Hematopoietic multipotent progenitor cell (in vitro differentiated cells): ENCODE data around the gene VAT1. TPM values are rescaled to one million over a fixed set of nuclear protein-coding genes. Genes with fewer than 3 reads are reported as not detected.
"Not testable (repeated sequence)": the region's sequence is repeated elsewhere in the genome, so short reads cannot be mapped to it uniquely, and the experiment has no call there.

ENCODE experiments used
- DNase-seq, 3 donors: peaks; one replicate each; pipeline ENCODE4 v3.0.0-alpha.2; 2011 to 2015; ENCODE audit warnings: low read depth in 2 of 3, low spot score in 2 of 3
- total RNA-seq: library from RNA; depleted of rRNA; stranded (reverse); fragments of >200 nt; gene quantifications from one replicate; pipeline ENCODE4 v1.2.3, GENCODE V29; 2012

VAT1 gene
- total RNA-seq, 1 donor, result 116 TPM

DNA sequence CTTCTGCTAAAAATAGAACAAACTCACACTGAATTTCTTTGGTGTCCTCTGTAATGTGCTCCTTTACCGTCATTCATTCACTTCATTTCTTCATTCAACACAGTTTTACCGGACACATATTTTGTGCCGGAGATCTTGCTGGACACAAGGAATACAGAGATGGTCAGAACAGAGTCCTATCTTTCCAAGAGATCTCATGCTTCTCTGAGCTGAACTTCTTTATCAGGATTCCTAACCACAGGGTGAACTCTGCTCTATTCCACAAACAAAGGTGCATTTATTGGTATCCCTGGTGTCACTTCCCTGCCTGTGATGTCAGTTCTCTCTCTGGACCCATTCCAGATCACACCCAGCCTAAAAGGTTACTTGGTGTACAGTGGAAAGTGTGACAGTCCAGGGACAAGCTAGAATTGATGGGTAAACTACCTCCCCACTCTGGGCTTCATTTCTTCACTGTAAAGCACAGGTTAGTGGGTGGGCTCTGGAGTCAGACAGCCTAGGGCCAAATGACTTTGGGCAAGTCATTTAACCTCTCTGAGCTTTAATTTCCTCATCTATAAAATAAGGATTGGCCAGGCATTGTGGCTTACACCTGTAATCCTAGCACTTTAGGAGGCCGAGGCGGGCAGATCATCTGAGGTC is 11.4 kb downstream of the VAT1 start:
- no peak for DNase-seq

DNA sequence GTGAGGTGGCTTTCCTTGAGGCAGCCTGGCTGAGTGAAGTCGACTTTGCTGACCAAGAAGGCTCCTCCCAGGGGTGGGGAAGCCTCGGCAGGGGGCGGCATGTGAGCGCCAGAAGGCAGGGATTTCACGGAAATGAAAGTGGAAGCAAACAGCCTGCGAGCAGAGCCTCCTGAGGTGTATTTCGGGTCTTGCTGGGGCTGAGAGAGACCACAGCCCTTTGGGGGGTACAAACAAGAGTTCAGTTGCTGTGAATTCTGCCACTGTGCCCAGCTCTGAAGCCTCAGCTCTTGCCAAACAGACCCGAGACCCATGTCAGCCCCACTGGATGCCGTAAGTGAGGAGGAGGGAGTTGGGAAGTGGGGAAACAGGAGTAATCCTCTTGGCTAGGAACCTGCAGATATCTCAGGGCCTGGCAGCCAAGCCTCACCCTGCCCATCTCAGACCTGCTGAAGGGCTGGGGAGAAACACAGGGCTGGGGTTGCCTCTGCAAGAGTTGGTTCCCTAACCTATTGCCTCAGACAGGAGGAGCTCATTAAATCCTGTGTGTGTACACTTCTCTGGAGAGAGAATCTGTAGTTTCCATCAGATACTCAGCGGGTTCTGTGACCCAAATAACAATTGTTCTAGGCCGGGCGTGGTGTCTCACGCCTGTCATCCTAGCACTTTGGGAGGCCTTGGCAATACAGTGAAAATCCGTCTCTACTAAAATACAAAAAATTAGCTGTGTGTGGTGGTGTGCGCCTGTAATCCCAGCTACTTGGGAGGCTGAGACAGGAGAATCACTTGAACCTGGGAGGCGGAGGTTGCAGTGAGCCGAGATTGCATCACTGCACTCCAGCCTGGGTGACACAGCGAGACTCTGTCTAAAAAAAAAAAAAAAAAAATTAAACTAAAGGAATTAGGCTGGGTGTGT is 15.3 kb downstream of the VAT1 start, which contains the start of gene IFI35:
IFI35 (plus strand) TSS at position 146 of the 913 bp plus-strand sequence; CDS start at position 310, 164 bp downstream.
- peak; percentile 64 to 89 (median 87) for DNase-seq

DNA sequence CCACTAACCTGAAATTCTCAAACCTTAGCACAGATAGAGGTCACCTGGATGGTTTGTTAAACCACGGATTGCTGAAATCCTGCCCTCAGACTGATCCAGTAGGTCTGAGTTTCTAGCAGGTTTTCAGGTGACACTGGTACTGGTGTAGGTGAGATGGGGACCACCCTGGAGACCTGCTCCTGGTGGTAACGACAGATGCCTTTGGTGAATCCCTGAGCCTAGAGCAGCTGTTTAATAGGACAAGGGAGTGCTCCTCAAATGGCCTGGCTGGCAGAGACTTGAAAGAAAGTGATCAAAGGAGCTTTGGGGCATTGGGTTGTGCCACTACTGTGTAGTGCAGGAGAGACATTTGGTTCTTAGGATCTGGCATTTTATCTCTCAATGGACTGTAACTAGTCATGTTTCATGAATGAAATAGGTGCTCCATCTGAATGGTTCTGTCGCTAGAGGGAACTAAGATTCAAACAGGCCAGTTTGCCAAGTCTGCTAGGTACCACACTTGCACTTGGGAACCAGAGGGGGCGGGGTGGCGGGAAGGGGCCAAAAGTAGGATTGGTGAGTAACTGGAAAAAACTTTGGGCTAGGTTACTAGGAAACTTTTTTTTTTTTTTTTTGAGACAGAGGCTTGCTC is 18.5 kb downstream of the VAT1 start:
- DNase-seq, result no peak

DNA sequence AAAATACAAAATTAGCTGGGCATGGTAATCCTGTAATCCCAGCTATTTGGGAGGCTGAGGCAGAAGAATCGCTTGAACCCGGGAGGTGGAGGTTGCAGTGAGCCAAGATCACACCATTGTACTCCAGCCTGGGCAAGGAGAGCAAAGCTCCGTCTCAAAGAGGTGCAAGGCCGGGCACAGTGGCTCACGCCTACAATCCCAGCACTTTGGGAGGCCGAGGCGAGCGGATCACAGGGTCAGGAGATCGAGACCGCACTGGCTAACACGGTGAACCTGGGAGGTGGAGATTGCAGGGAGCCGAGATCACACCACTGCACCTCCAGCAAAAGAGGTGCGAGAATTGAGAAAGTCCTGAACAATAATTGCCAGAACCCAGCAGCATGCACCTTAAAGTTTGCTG is 21.3 kb downstream of the VAT1 start:
- not testable (repeated sequence) for DNase-seq

DNA sequence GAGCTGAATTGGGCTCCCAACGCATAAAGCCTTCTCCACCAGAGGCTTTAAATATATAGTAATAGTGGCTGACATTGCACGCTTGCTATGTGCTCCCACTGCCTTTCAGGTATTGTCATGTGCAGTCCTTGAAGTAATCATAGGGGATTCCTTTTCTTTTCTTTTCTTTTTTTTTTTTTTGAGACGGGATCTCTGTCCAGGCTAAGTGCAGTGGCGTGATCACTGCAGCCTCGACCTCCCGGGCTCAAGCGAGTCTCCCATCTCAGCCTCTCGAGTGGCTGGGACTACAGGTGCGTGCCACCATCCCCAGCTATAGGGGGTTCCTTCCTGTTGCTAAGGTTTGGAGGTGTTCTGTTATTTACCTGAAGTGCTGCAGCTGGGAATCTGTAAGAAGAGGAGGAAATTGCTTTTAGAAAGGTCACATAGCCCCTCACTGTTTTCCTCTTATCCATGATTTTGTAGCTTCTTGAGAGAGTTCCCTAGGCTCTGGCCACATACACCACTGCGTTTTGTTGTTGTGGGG is 23.1 kb downstream of the VAT1 start:
- DNase-seq, result no peak

DNA sequence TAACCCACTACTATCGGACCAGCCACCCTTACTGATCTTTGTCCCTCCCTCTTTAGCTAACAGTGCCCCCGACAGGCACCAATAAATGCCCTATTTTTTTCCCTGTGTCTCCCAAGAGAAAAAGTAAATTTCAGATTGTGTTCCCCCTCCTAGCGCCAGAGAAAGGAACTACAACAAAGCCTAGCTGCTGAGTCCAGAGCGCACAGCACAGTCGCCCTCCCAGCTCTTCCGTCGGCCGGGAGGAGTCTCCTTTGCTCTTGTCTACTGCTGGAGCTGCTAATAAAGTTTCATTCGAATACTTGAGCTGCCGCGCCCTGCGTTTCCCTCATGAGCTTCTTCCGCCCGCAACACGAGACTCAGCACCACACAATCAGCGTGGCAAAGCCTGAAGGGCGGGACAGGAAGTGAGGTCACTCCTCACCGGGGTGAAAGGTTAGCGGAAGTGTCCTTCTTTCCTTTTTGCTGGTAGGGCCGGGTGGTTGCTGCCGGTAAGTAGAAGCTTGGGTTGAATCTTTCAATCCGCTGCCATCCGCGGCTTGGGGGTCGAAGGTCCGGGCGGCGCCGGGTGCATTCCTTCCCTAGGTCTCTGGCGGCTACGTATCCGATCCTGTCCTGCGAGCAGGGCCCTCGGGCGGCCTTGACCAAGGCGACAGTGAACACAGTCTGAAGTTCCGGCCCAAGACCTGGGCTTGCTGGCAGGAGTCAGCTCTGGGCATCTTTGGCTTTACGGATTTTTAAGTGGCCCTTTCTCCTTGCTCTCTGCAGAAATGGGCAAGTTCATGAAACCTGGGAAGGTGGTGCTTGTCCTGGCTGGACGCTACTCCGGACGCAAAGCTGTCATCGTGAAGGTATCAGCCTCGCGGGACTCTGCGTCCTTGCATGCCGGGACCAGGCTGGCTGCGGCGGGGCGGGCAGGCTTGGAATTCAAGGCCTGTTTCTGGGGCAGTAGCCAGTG is 23.9 kb downstream of the VAT1 start, which contains the start of gene RPL27:
RPL27 (plus strand) TSS at position 436 of the 955 bp plus-strand sequence; CDS start at position 768, 332 bp downstream.
- peak; percentile 93 to 100 (median 100) for DNase-seq

DNA sequence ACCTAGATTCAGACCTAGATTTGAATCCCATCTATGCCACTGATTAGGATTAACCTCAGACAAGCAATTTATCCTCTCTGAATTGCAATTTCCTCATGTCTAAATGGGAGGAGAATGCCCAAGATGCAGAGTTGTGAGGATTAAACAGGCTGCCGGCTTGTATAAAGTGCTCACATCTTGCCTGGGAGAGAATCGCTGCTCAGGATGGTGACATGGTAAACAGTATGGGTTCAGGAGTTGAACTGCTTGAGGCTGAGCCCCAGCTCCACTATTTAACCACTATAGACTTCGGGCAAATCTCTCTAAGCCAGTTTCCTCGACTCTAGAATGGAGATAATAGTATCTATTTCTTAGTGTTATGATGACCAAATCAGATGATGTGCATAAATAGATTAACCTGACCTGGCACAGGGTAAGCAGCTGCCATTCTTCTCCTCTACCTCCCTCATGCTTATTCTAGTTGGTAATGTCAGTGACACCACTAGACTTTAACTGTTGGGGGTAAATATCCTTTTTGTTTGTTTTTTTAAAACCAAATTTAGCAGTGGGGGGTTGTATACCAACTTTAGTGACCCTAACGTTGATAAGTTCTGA is 24.7 kb downstream of the VAT1 start:
- DNase-seq, result no peak

DNA sequence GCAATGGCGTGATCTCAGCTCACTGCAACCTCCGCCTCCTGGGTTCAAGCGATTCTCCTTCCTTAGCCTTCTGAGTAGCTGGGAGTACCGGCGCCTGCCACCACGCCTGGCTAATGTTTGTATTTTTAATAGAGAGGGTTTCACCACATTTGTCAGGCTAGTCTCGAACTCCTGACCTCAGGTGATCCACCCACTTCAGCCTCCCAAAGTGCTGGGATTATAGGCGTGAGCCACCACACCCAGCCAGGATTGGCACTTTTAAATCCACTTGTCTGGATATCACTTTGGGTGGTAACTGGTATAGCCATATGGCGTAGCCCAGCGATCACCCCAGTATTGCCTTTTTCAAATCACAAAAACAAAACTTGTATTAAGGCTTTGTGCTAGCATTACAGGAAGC is 28.3 kb downstream of the VAT1 start:
- not testable (repeated sequence) for DNase-seq

DNA sequence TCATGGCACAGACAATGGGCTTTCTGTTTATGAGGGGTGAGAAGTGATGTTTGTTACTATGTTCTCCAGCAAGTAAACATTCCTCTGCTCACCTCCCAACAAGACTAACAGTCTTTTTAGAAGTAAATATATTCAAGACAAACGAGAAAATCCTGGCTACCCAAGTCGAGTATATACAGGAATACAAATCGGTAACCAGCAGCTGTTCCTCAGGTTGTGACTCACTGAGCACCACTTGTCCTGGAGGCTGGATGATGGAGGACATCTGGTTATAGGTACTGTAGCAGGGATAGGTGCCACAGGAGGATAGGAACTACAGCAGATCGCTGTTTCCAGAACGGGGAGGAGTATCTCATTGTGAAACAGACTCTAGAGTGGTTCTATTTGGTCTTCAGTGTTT is 29.3 kb downstream of the VAT1 start:
- DNase-seq, result no peak

DNA sequence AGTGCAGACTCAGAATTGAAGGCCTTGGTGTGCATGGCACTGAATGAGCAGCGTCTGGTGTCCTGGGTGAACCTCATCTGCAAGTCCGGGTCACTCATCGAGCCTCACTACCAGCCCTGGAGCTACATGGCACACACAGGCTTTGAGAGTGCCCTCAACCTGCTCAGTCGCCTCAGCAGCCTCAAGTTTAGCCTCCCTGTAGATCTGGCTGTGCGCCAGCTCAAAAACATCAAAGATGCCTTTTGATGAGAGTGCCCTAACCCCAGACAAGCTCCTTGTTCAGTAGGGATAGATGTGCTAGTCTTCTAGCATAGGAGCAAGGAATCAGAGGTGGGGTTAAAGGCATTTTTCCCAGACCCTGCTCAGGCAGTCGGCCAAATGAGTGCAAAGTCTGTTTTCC is 30.7 kb downstream of the VAT1 start:
- DNase-seq, result no peak

DNA sequence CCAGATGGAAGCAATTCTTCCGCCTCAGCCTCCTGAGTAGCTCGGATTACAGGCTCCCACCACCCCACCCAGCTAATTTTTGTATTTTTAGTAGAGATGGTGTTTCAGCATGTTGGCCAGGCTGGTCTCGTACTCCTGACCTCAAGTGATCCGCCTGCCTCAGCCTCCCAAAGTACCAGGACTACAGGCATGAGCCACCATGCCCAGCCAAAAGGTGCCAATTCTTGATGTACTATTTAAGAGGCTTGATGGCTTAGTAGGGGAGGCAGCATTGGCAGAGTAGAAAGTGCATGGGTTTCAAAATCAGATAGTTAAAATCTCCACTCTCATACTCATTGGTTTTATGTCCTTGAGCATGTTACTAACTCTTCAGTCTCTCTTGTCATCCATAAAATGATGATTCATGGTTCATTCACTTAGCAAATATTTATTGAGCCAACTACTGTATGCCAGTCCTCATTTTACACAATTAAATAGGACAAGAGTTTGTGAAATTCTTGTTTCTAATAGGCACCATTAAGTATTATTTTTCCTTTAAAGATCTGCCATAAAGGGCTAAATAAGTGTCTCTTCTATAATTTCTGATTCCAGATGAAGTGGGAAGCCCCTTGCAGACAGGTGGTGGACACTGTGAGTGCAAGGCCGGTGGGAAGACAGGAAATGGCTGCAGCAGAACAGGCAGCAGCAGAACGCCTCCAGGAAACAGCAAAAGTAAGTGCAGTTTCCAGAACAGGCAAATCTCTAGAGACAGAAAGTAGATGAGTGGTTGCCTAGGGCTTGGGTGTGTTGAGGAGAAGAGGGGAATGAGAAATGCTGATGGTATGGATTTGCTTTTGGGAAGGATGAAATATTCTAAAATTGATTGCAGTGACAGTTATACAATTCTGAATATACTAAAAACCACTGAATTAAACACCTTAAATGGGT is 32.2 kb downstream of the VAT1 start:
- no peak for DNase-seq

DNA sequence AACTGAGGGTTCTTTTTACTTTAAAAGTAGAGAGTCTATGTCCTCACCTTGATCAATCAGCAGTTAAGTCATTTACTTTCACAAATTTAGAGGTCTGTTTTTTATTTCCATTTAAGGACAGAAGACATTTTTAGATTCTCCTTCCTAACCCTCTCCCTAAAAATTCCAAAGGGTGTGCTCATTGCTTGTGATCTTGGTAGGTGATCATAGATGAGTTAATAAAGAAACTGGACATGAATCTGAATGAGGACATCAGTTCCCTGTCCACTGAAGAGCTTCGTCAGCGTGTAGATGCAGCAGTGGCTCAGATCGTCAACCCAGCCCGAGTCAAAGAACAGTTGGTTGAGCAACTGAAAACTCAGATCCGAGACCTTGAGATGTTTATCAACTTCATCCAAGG is 33.0 kb downstream of the VAT1 start:
- no peak for DNase-seq

DNA sequence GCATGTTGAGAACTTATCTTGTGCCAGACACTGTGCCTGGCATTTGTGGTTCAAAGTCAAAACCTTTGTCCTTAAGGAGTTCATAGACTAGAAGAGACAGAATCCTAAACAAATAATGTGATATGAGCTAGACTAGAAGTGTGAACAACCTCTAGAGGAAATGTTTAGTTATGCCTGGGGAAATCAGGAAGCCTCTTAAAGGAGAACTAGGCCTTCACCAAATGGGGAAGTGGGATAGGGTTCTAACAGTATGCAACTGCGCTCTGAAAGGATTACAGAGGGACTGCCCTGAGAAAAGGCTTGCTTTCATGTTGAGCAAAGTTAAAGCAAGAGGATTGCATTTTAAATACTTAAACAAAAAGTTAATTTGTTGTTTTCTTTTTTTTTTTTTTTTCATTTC is 37.0 kb downstream of the VAT1 start:
- peak in 2 of 3 donors; percentile 50 to 66 for DNase-seq

DNA sequence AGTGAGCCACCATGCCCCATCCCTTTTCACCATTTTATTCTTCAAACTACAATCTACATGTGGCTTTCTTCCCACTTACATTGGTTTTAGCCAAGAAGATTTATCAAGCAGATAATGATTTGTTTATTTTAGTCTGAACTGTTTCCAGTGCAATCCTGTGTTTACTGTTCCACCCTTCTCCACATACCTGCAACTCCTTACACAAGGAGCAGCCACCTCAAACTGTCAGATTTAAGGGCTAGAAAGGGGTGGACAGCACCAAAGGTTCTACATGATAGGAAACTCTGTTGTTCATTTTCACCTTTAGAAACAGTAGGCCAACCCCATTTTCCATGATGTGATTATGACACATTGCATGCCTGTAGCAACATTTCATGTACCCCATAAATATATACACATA is 39.9 kb downstream of the VAT1 start:
- DNase-seq, result no peak

DNA sequence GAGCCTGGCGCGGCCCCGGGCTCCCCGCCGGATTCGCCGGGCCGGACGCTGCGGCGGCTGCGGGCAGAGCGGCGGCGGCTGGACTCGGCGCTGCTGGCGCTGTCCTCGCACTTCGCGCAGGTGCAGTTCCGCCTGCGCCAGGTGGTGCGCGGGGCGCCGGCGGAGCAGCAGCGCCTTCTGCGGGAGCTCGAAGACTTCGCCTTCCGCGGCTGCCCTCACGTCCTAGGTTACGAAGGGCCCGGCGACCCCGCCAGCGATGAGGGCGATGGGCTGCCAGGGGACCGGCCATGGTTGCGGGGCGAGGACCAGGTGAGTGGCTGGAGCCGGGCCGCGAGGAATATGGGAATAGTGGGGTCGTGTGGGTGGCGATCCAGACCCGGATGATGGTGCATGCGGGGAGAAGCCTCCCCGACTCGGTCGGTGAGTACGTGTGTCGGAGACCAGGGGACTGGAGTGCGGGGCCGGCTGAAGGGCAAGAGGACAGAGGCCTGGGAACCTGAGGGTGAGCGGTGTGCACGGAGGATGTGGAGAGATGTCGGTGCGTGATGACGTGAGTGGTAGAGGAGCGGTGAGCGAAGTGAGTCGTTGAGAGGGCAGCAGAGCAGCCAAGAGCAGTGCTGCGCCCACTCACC is 41.3 kb downstream of the VAT1 start:
- peak in 2 of 3 donors; percentile 54 to 68 for DNase-seq

DNA sequence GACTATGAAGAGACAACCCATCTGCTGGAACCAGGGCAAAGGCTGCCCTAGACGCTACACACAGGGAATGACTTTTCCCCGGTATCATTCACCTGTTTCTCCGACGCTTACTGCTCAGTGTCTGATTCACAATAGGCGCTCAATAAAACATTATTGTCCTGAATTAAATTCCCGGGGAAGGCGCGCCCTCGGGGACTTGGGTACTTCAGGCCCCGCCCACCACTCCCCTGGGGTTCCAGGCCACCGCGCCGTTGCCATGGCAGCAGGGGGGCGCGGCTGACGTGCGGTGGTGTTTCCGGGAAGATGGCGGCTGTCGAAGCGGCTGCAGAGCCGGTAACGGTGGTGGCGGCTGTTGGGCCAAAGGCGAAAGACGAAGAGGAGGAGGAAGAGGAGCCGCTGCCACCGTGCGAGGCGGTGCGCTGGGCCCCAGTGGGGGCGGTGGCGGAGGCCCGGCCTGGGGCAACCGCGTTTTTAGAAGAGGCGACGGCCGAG is 41.9 kb downstream of the VAT1 start, which contains the start of gene RUNDC1:
RUNDC1 (plus strand) TSS at position 292 of the 492 bp plus-strand sequence; CDS start at position 304, 12 bp downstream.
- peak; percentile 79 to 91 (median 87) for DNase-seq

DNA sequence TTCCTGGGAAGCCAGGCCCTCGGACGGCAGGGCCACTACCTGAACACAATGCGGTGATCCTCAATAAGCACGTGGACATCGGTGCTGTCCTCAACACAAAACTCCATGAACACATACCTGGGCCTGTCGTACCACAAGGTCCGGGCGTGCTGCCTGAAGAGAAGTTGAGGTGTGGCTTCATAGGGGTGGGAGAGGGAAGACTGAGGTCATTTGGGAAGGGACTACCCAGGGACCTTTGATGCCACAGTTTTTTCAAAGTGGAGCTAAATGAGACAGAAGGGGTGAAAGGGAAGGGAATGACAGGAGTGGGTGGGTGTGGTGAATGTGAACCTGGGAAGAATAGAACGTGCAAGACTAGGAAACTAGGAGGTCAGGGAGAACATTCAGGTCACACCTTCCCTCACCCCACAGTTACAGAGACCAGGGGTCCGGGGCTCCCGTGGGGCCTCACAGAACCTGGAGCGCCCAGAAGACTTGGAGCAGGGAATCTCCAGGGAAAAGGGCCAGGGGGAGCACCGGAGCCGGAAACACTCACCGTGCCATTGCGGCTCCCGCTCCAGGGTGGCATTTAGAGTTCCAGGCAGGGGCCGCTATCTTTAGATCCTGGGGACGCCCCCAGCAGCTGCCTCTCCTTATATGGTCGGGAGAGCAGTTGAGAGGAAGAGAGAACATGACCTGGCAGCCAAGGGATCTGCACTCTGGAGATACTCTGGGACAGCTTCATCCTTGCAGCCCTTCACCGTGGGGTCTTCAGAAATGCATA is 42.5 kb downstream of the VAT1 start, which contains the start of gene PTGES3L:
PTGES3L (minus strand) TSS at position 570 of the 763 bp plus-strand sequence; CDS start at position 543, 27 bp downstream.
- peak in 2 of 3 donors; percentile 35 to 66 for DNase-seq
